B cell (primary cell): ENCODE results near the gene MOB3C. TPM values are rescaled to one million over a fixed set of nuclear protein-coding genes. Genes with fewer than 3 reads are reported as not detected.

ENCODE experiments used
- ATAC-seq: fragments of 200-7000 bp; cut with Tn5 transposase; one replicate; pipeline ENCODE4 v1.10.0; 2021; ENCODE audit warnings: low read depth, mild to moderate bottlenecking, moderate number of reproducible peaks, moderate library complexity
- CTCF ChIA-PET: fragments of 350-600 bp; sonication (Branson Sonifier 250); formaldehyde crosslinking; loops from one replicate; lab custom pipeline; 2021; ENCODE audit warnings: antibody characterized with exemption, inconsistent platforms; lab: Charles Lee
- POLR2A ChIA-PET: fragments of 350-600 bp; sonication (Branson Sonifier 250); formaldehyde crosslinking; loops from one replicate; lab custom pipeline; 2021; ENCODE audit warnings: antibody characterized with exemption; lab: Charles Lee
- DNase-seq: peaks from one replicate; pipeline ENCODE4 v3.0.0; 2013
- H2AFZ ChIP-seq: 2 replicates; pipeline ENCODE4 v1.6.1; 2012; ENCODE audit warnings: mild to moderate bottlenecking, low read depth, low read length; ENCODE audit not compliant: insufficient read depth, poor library complexity, severe bottlenecking
- H3K27ac ChIP-seq, 2 donors: 1 replicate in 1 of 2; 2 replicates in 1 of 2; pipeline ENCODE4 v1.5.1; 2012 to 2013; ENCODE audit warnings: low read length in 2 of 2, mild to moderate bottlenecking in 2 of 2, moderate library complexity in 1 of 2
- H3K27me3 ChIP-seq, 4 experiments: fragments of 200-600 bp in 1 of 4; sonication (generic) in 1 of 4; replicated peaks in 1 of 4; 1 replicate in 2 of 4; 2 replicates in 2 of 4; pipeline versions ENCODE4 v1.6.1 to v1.7.0; 2013 to 2016; ENCODE audit warnings: low read length in 3 of 4, mild to moderate bottlenecking in 2 of 4, mixed read lengths in 1 of 4, moderate library complexity in 1 of 4; ENCODE audit not compliant: insufficient read depth in 4 of 4, control insufficient read depth in 3 of 4; ENCODE audit errors: control extremely low read depth in 1 of 4
- H3K36me3 ChIP-seq, 2 experiments: replicated peaks in 1 of 2; 1 replicate in 1 of 2; 2 replicates in 1 of 2; pipeline versions ENCODE4 v1.6.1 to v1.7.1; 2013; ENCODE audit warnings: low read length in 1 of 2; ENCODE audit not compliant: insufficient read depth in 2 of 2, control insufficient read depth in 1 of 2; ENCODE audit errors: control extremely low read depth in 1 of 2, extremely low read depth in 1 of 2
- H3K4me1 ChIP-seq, 2 donors: fragments of 200-600 bp in 1 of 2; sonication (generic) in 1 of 2; 1 replicate in 1 of 2; 2 replicates in 1 of 2; pipeline versions ENCODE4 v1.5.1 to v1.6.1; 2013 to 2017; ENCODE audit warnings: low read length in 2 of 2; ENCODE audit not compliant: control insufficient read depth in 2 of 2, insufficient read depth in 2 of 2
- H3K4me2 ChIP-seq: replicated peaks from 2 replicates; pipeline ENCODE3; 2012; ENCODE audit warnings: mild to moderate bottlenecking, low read depth, low read length; ENCODE audit not compliant: poor library complexity, severe bottlenecking
- H3K4me3 ChIP-seq, 5 experiments: fragments of 200-600 bp in 1 of 5; sonication (generic) in 1 of 5; 1 replicate in 3 of 5; 2 replicates in 2 of 5; pipeline versions ENCODE4 v1.5.1 to v1.7.0; 2011 to 2016; ENCODE audit warnings: low read length in 4 of 5, mild to moderate bottlenecking in 4 of 5, low read depth in 2 of 5, control low read depth in 1 of 5, moderate library complexity in 1 of 5; ENCODE audit not compliant: insufficient read depth in 1 of 5; ENCODE audit errors: control extremely low read depth in 1 of 5, extremely low read depth in 1 of 5
- H3K79me2 ChIP-seq: fragments of 200-600 bp; sonication (generic); one replicate; pipeline ENCODE4 v1.6.0; 2016; ENCODE audit warnings: low read length; ENCODE audit not compliant: control insufficient read depth, insufficient read depth
- H3K9ac ChIP-seq: fragments of 200-600 bp; sonication (generic); 2 replicates; pipeline ENCODE4 v1.6.1; 2017; ENCODE audit warnings: mild to moderate bottlenecking, low read length, moderate library complexity
- H3K9me3 ChIP-seq, 3 donors: one replicate each; pipeline versions ENCODE4 v1.6.1 to v1.7.1; 2013; ENCODE audit warnings: low read length in 2 of 3; ENCODE audit not compliant: control insufficient read depth in 2 of 3, insufficient read depth in 1 of 3; ENCODE audit errors: control extremely low read depth in 1 of 3
- H4K20me1 ChIP-seq: 2 replicates; pipeline ENCODE4 v1.6.0; 2012; ENCODE audit warnings: mild to moderate bottlenecking, low read length; ENCODE audit not compliant: insufficient read depth, control insufficient read depth, poor library complexity, severe bottlenecking
- H3K27ac Mint-ChIP-seq: one replicate; pipeline ENCODE4 v1.8.0; 2021; ENCODE audit warnings: mixed read lengths
- H3K27me3 Mint-ChIP-seq: one replicate; pipeline ENCODE4 v1.8.0; 2021; ENCODE audit warnings: mixed read lengths
- H3K4me1 Mint-ChIP-seq: one replicate; pipeline ENCODE4 v1.8.0; 2021; ENCODE audit warnings: mixed read lengths
- H3K4me3 Mint-ChIP-seq: one replicate; pipeline ENCODE4 v1.8.0; 2021; ENCODE audit warnings: mixed read lengths
- H3K9me3 Mint-ChIP-seq: one replicate; pipeline ENCODE4 v1.8.0; 2022; ENCODE audit warnings: mixed read lengths; ENCODE audit not compliant: insufficient read depth
- CTCF ChIP-seq: fragments of 200-600 bp; IDR thresholded peaks from one replicate; pipeline ENCODE4 v1.8.0; 2022; ENCODE audit warnings: antibody characterized with exemption, mild to moderate bottlenecking
- EZH2 ChIP-seq: IDR thresholded peaks from 2 replicates; pipeline ENCODE4 v1.6.1; 2012; ENCODE audit warnings: borderline replicate concordance, low read depth, mild to moderate bottlenecking, moderate library complexity, low read length; ENCODE audit not compliant: insufficient read depth, poor library complexity, severe bottlenecking
- WGBS: methylation state at CpG from one replicate; pipeline ENCODE4 v1.1.5; 2013; ENCODE audit warnings: missing lambda C conversion rate; ENCODE audit not compliant: insufficient coverage; 5-methylcytosine and 5-hydroxymethylcytosine counted together
- intact Hi-C: fragments of 100-400 bp; cut with micrococcal nuclease; formaldehyde crosslinking; loops from one replicate; pipeline ENCODE4 v1.10.0; 2022
- polyA plus RNA-seq: library from polyadenylated mRNA; depleted of rRNA; stranded (reverse); fragments of >200 nt; gene quantifications from 2 replicates; pipeline ENCODE4 v1.2.3, GENCODE V29; 2012
- total RNA-seq, 2 donors: library from RNA; stranded (reverse); fragments of 120-200 nt in 1 of 2; gene quantifications; 1 replicate in 1 of 2; 2 replicates in 1 of 2; pipeline versions ENCODE4 v1.2.3 to v1.2.4, GENCODE V29; 2013 to 2022

MOB3C gene
- total and polyA plus RNA-seq, 2 donors (not counting 1 experiment from before 2014, with no cell fraction given) = 18.9 to 19.2 TPM

GRCh38 chr1:46589529-46589928 lies 27.1 kb downstream of the MOB3C start:
- intact Hi-C loops = no loop called here
- Histone ChIP-seq H3K4me1 (no peaks in the 10 kb centered on the region), H3K4me2 (no peak overlapping the region), H3K9me3 (no peaks in the 10 kb centered on the region), H3K79me2 (no peaks in the 10 kb centered on the region), H4K20me1 (no peaks in the 10 kb centered on the region), H2AFZ (no peak overlapping the region), H3K4me3 (no peak overlapping the region), H3K27me3 (no peaks in the 10 kb centered on the region), H3K9ac (no peak overlapping the region), H3K27ac (no peak overlapping the region), H3K36me3 (peaks cover 0 to 57% of the 10 kb centered on the region in 2 experiments)
- ATAC-seq = no peak
- POLR2A ChIA-PET = no interaction called here
- no peak for DNase-seq
- WGBS = 100% methylated on average over 2 of the region's 3 CpGs
- Mint-ChIP-seq H3K9me3 (no peaks in the 10 kb centered on the region), H3K4me1 (peaks cover 4% of the 10 kb centered on the region), H3K4me3 (no peak overlapping the region), H3K27me3 (no peaks in the 10 kb centered on the region), H3K27ac (no peak overlapping the region)
- TF ChIP-seq EZH2 = no peak
- no peak for TF ChIP-seq CTCF
- CTCF ChIA-PET = no interaction called here

- H3K4me2 ChIP-seq = no peak overlapping the region
- ChIA-PET POLR2A (no interaction called here), CTCF (no interaction called here)
- Mint-ChIP-seq H3K27ac (no peak overlapping the region), H3K27me3 (no peaks in the 10 kb centered on the region), H3K4me3 (no peak overlapping the region), H3K9me3 (no peaks in the 10 kb centered on the region), H3K4me1 (no peaks in the 10 kb centered on the region)
- H2AFZ ChIP-seq = no peak overlapping the region
- no peaks in the 10 kb centered on the region for H4K20me1 ChIP-seq
- intact Hi-C loops = no loop called here
- no peaks in the 10 kb centered on the region for H3K4me1 ChIP-seq
- no peak overlapping the region for H3K9ac ChIP-seq
- H3K79me2 ChIP-seq = no peaks in the 10 kb centered on the region
- no peaks in the 10 kb centered on the region for H3K27me3 ChIP-seq
- TF ChIP-seq EZH2 (no peak), CTCF (no peak)
- H3K4me3 ChIP-seq = no peak overlapping the region
- H3K9me3 ChIP-seq = no peaks in the 10 kb centered on the region
- H3K27ac ChIP-seq = no peak overlapping the region
- DNase-seq (no peak), ATAC-seq (no peak)
- H3K36me3 ChIP-seq = peaks cover 0 to 60% of the 10 kb centered on the region in 2 experiments
- WGBS = 99% methylated on average over 7 of the region's 7 CpGs
Measured at GRCh38 chr1:46587069-46587468, 29.5 kb downstream of the MOB3C start.
